Measurements from ENCODE around the gene SMPD1.

SMPD1 gene

GRCh38 chr11:6405052-6405667, 14.9 kb downstream of the SMPD1 start:
- no peak overlapping the region for H3K4me3 ChIP-seq (ENCODE audit: low read length)
- no peak overlapping the region for H3K9ac ChIP-seq (ENCODE audit: low read length)
- H4K20me1 ChIP-seq (ENCODE audit: insufficient read depth, low read length) = no peaks in the 10 kb centered on the region
- no peaks in the 10 kb centered on the region for H3K36me3 ChIP-seq (replicated peaks; ENCODE audit: low read depth, low read length)
- no peak overlapping the region for H3K27ac ChIP-seq (ENCODE audit: low read length)
- no peaks in the 10 kb centered on the region for H3K9me3 ChIP-seq (ENCODE audit: insufficient read depth, low read length)
- no peak for TF ChIP-seq EZH2phosphoT487 (IDR thresholded peaks at IDR 0.05; ENCODE audit: low read depth)
- no peak for TF ChIP-seq CTCF (IDR thresholded peaks at IDR 0.05; ENCODE audit: low read depth, low read length)
- H3K27me3 ChIP-seq (ENCODE audit: low read depth, low read length) = no peaks in the 10 kb centered on the region
- no peak overlapping the region for H3K4me2 ChIP-seq (ENCODE audit: low read length)
- no peak overlapping the region for H2AFZ ChIP-seq (ENCODE audit: low read depth, low read length)
- H3K79me2 ChIP-seq (ENCODE audit: low read length) = no peaks in the 10 kb centered on the region
- peaks cover 28% of the 10 kb centered on the region for H3K4me1 ChIP-seq (ENCODE audit: low read length)

GRCh38 chr11:6405846-6406245, 15.6 kb downstream of the SMPD1 start:
- Histone ChIP-seq H3K79me2 (ENCODE audit: low read length) (no peaks in the 10 kb centered on the region), H4K20me1 (ENCODE audit: insufficient read depth, low read length) (no peaks in the 10 kb centered on the region), H3K4me1 (ENCODE audit: low read length) (peaks cover 28% of the 10 kb centered on the region), H2AFZ (ENCODE audit: low read depth, low read length) (no peak overlapping the region), H3K4me3 (ENCODE audit: low read length) (no peak overlapping the region), H3K27ac (ENCODE audit: low read length) (no peak overlapping the region), H3K9ac (ENCODE audit: low read length) (no peak overlapping the region), H3K4me2 (ENCODE audit: low read length) (no peak overlapping the region), H3K27me3 (ENCODE audit: low read depth, low read length) (no peaks in the 10 kb centered on the region), H3K9me3 (ENCODE audit: insufficient read depth, low read length) (no peaks in the 10 kb centered on the region), H3K36me3 (replicated peaks; ENCODE audit: low read depth, low read length) (no peaks in the 10 kb centered on the region)
- TF ChIP-seq EZH2phosphoT487 (IDR thresholded peaks at IDR 0.05; ENCODE audit: low read depth) (no peak), CTCF (IDR thresholded peaks at IDR 0.05; ENCODE audit: low read depth, low read length) (no peak)

GRCh38 chr11:6406370-6406769, 16.1 kb downstream of the SMPD1 start:
- H3K27me3 ChIP-seq (ENCODE audit: low read depth, low read length) = no peaks in the 10 kb centered on the region
- H3K4me2 ChIP-seq (ENCODE audit: low read length) = no peak overlapping the region
- H3K36me3 ChIP-seq (replicated peaks; ENCODE audit: low read depth, low read length) = no peaks in the 10 kb centered on the region
- H3K4me1 ChIP-seq (ENCODE audit: low read length) = peaks cover 26% of the 10 kb centered on the region
- no peaks in the 10 kb centered on the region for H3K79me2 ChIP-seq (ENCODE audit: low read length)
- H3K27ac ChIP-seq (ENCODE audit: low read length) = no peak overlapping the region
- H2AFZ ChIP-seq (ENCODE audit: low read depth, low read length) = no peak overlapping the region
- no peak overlapping the region for H3K9ac ChIP-seq (ENCODE audit: low read length)
- no peaks in the 10 kb centered on the region for H4K20me1 ChIP-seq (ENCODE audit: insufficient read depth, low read length)
- no peak overlapping the region for H3K4me3 ChIP-seq (ENCODE audit: low read length)
- TF ChIP-seq CTCF (IDR thresholded peaks at IDR 0.05; ENCODE audit: low read depth, low read length) (no peak), EZH2phosphoT487 (IDR thresholded peaks at IDR 0.05; ENCODE audit: low read depth) (no peak)
- no peaks in the 10 kb centered on the region for H3K9me3 ChIP-seq (ENCODE audit: insufficient read depth, low read length)

- no peak overlapping the region for H3K4me3 ChIP-seq (ENCODE audit: low read length)
- H3K4me1 ChIP-seq (ENCODE audit: low read length) = peaks cover 8% of the 10 kb centered on the region; the same call in 1 of the 2 replicates
- H3K27ac ChIP-seq (ENCODE audit: low read length) = no peak overlapping the region
- H3K4me2 ChIP-seq (ENCODE audit: low read length) = no peak overlapping the region
- no peaks in the 10 kb centered on the region for H3K36me3 ChIP-seq (replicated peaks; ENCODE audit: low read depth, low read length)
- H3K79me2 ChIP-seq (ENCODE audit: low read length) = no peaks in the 10 kb centered on the region
- H2AFZ ChIP-seq (ENCODE audit: low read depth, low read length) = no peak overlapping the region
- no peaks in the 10 kb centered on the region for H3K27me3 ChIP-seq (ENCODE audit: low read depth, low read length)
- H4K20me1 ChIP-seq (ENCODE audit: insufficient read depth, low read length) = no peaks in the 10 kb centered on the region
- H3K9ac ChIP-seq (ENCODE audit: low read length) = no peak overlapping the region
- TF ChIP-seq EZH2phosphoT487 (IDR thresholded peaks at IDR 0.05; ENCODE audit: low read depth) (no peak), CTCF (IDR thresholded peaks at IDR 0.05; ENCODE audit: low read depth, low read length) (no peak)
- H3K9me3 ChIP-seq (ENCODE audit: insufficient read depth, low read length) = no peaks in the 10 kb centered on the region
Measured at GRCh38 chr11:6410695-6411430, 20.6 kb downstream of the SMPD1 start.

Measured in OCI-LY3 (cell line).